Measurements from ENCODE around the gene KLHL14.

DNA sequence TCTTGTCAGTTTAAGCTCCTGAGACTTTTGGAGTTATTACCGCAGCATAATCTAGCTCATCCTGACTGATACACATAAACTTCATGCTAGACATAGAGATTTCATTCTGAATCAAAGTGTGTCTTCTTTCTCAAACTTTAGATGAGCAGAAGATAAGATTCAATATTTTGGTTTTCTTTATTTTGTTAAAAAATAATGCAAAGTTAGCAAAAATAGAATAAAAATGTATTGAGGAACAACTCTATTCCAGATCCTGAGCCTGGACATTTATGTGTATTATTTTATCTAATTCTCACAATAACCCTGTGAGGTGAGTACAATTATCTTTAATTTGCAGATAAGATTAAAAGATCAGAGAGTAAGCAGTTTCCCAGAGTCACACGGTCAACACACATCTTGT lies 38.4 kb downstream of the KLHL14 start:
- TF ChIP-seq POLR2A (IDR thresholded peaks at IDR 0.05) = no peak
- no peak for TF ChIP-seq EP300 (IDR thresholded peaks at IDR 0.05)
- TF ChIP-seq, protein P1, sequence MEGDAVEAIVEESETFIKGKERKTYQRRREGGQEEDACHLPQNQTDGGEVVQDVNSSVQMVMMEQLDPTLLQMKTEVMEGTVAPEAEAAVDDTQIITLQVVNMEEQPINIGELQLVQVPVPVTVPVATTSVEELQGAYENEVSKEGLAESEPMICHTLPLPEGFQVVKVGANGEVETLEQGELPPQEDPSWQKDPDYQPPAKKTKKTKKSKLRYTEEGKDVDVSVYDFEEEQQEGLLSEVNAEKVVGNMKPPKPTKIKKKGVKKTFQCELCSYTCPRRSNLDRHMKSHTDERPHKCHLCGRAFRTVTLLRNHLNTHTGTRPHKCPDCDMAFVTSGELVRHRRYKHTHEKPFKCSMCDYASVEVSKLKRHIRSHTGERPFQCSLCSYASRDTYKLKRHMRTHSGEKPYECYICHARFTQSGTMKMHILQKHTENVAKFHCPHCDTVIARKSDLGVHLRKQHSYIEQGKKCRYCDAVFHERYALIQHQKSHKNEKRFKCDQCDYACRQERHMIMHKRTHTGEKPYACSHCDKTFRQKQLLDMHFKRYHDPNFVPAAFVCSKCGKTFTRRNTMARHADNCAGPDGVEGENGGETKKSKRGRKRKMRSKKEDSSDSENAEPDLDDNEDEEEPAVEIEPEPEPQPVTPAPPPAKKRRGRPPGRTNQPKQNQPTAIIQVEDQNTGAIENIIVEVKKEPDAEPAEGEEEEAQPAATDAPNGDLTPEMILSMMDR (IDR thresholded peaks at IDR 0.05) = no peak
- no peak for TF ChIP-seq POLR2AphosphoS5 (IDR thresholded peaks at IDR 0.05)
